ENCODE results near the gene CA5B.

DNA sequence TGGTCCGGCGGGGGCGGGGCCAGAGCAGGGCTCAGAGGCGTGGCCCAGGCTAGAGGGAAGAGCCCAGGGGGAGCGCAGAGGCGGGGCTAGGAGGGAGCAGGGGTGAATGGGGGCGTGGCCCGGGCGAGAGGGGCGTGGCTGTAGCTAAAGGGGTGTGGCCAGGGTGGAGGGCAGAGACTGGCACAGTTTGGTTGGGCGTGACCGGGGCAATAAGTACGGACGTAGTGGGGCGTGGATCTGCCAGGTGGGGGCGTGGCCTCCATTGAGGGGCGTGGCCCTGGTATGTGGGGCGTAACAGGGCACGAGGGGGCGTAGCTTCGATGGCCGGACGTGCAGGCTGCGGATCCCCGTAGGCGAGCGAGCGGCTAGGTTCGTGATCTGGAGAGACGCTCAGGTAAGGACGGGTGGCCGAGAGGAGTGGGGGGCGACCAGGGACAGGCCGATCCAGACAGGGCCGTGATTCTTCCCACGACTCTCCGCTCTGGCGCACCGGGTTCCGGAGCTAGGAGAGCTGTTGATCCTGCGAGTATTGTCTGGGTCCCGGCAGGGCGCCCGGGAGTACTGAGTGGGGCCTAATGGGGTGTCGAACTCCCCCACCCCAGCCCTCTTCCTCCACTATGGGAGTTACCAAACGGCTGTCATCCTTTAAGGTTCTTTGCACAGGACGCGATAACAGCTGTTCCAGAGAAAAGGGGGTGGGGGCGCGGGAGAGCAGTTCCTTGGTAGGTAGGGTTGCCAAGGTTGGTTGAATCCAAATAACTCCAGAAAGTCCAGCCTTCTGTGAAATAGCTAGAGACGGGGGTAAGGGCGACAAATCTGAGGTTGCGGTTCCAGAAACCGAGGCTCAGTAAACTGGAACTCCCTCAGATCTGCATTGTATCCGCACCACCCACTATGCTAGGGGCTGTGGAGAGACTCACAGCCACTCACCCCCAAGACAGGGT is at the start of gene CA5B:
- peak in 1 of 2 donors; percentile 54 for TF ChIP-seq POLR2A (IDR thresholded peaks at IDR 0.05)
- no peak for TF ChIP-seq CTCF (IDR thresholded peaks at IDR 0.05)

All from thyroid gland (tissue), 4 donors.